Kidney epithelial cell (primary cell): ENCODE measurements around the gene CYP27C1. TPM values are rescaled to one million over a fixed set of nuclear protein-coding genes. Genes with fewer than 3 reads are reported as not detected.

Source experiments
- DNase-seq: peaks from one replicate; pipeline ENCODE4 v3.0.0-alpha.2; 2010; ENCODE audit warnings: low read depth
- H3K27me3 ChIP-seq: 2 replicates; pipeline ENCODE4 v1.6.0; 2011; ENCODE audit warnings: low read length; ENCODE audit not compliant: control insufficient read depth, insufficient read depth
- H3K36me3 ChIP-seq: 2 replicates; pipeline ENCODE4 v1.5.1; 2011; ENCODE audit warnings: low read length; ENCODE audit not compliant: control insufficient read depth, insufficient read depth
- H3K4me3 ChIP-seq: 2 replicates; pipeline ENCODE4 v1.5.1; 2011; ENCODE audit warnings: low read depth, mild to moderate bottlenecking, control low read depth, low read length
- CTCF ChIP-seq: IDR thresholded peaks from 2 replicates; pipeline ENCODE4 v1.5.1; 2011; ENCODE audit warnings: mild to moderate bottlenecking, moderate library complexity, low read length, control low read depth, inconsistent platforms; ENCODE audit not compliant: insufficient read depth, poor library complexity, severe bottlenecking
- total RNA-seq: library from RNA; depleted of rRNA; stranded (reverse); fragments of >200 nt; gene quantifications from 2 replicates; pipeline ENCODE4 v1.2.3, GENCODE V29; 2015

CYP27C1 gene
- total RNA-seq, 1 donor from 2014 or later = 2.3 TPM

GRCh38 chr2:127140538-127140937, 79.6 kb downstream of the CYP27C1 start:
- H3K4me3 ChIP-seq = no peak overlapping the region
- no peaks in the 10 kb centered on the region for H3K36me3 ChIP-seq
- no peak for TF ChIP-seq CTCF
- no peaks in the 10 kb centered on the region for H3K27me3 ChIP-seq
- DNase-seq = no peak

- DNase-seq = no peak
- Histone ChIP-seq H3K36me3 (no peaks in the 10 kb centered on the region), H3K4me3 (no peak overlapping the region), H3K27me3 (no peaks in the 10 kb centered on the region)
- no peak for TF ChIP-seq CTCF
Observed at GRCh38 chr2:127139766-127140165, 80.3 kb downstream of the CYP27C1 start.

- Histone ChIP-seq H3K36me3 (no peaks in the 10 kb centered on the region), H3K4me3 (no peak overlapping the region), H3K27me3 (no peaks in the 10 kb centered on the region)
- no peak for DNase-seq
- no peak for TF ChIP-seq CTCF
Observed at GRCh38 chr2:127138281-127138680, 81.8 kb downstream of the CYP27C1 start.

DNA sequence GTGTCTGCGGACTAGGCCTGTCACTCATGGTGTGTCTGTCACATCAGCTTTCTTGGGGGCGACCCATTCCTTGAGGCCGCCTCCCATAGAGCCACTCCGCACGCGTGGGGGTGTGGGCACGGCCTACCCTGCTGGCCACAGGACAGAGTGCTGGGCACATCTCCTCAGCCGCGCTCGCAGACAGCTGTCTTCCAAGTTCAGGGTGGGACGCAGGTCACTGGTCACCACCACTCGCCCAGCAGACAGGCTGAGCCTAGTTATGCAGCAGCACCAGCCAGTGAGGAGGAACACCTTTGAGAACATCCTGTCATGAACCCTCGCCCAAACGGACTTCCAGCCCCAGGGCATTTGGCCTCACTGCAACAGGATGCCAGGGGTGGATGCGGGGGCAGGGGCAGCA, 82.4 kb downstream of the CYP27C1 start:
- no peak for TF ChIP-seq CTCF
- Histone ChIP-seq H3K36me3 (no peaks in the 10 kb centered on the region), H3K4me3 (no peak overlapping the region), H3K27me3 (no peaks in the 10 kb centered on the region)
- no peak for DNase-seq

- Histone ChIP-seq H3K36me3 (no peaks in the 10 kb centered on the region), H3K4me3 (no peak overlapping the region), H3K27me3 (no peaks in the 10 kb centered on the region)
- TF ChIP-seq CTCF = no peak
- DNase-seq = no peak
Observed at GRCh38 chr2:127137225-127137624, 82.9 kb downstream of the CYP27C1 start.
